Activated CD8-positive, alpha-beta memory T cell treated with anti-CD3 and anti-CD28 coated beads for 1 hour (primary cell): ENCODE data around the gene ZDHHC13.
"Not testable (repeated sequence)": the region's sequence is repeated elsewhere in the genome, so short reads cannot be mapped to it uniquely, and the experiment has no call there.

Source experiments
- DNase-seq, 2 donors: peaks; one replicate each; pipeline ENCODE4 v3.0.0-alpha.2; 2020; ENCODE audit warnings: low read depth in 1 of 2; ENCODE audit errors: extremely low read depth in 1 of 2

Gene ZDHHC13

DNA sequence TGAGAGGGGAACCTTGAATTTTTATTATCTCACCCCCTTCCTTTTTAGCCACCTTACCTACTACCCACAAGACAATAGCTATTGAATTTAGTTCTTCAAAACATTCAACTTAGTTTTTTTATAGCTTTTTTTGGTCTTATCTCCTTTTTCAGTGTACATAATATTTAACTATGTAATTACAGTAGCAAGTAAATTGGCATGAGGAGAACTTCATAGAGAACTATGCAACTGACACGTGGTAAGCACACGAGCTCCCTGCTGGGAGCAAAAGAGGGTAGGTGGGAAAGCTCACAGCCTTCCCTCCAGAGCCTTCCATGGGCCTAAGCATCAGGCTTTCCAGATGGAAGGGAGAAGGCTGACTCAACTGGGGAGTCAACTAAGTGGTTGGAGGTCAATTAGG, 22.1 kb upstream of the ZDHHC13 start:
- DNase-seq: no peak

DNA sequence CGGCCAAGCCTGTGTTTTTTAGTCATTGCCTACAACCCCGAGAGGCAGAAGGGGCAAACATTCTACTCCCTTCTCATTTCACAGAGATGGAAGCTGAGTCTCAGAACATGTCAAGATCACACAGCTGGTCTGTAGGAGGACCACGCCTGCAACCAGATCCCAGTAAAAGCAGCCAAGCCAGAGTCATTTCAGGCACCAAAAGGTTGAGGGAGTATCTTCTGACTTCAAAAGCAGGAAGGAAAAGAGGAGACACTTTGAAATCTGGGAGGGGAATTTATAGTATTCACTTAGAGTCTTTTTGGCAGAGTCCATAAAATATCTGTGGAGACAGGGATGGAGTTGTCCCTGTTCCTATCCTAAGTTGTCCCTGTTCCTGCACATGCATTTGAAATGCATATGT, 17.9 kb upstream of the ZDHHC13 start:
- DNase-seq: no peak

DNA sequence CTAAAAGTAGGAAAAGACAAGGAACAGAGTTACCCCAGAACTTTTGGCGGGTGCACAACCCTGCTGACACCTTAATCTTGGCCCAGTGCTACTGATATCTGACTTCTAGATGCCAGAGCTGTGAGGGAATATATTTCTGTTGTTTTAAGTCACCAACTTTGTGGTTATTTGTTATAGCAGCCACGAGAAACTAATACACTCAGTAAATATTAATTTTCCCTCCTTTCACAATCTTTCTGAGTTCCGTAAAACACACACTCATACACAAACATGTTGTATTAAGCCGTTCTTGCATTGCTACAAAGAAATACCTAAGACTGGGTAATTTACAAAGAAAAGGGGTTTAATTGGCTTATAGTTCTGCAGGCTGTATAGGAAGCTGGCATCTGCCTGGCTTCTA, 16.1 kb upstream of the ZDHHC13 start:
- DNase-seq: no peak

DNA sequence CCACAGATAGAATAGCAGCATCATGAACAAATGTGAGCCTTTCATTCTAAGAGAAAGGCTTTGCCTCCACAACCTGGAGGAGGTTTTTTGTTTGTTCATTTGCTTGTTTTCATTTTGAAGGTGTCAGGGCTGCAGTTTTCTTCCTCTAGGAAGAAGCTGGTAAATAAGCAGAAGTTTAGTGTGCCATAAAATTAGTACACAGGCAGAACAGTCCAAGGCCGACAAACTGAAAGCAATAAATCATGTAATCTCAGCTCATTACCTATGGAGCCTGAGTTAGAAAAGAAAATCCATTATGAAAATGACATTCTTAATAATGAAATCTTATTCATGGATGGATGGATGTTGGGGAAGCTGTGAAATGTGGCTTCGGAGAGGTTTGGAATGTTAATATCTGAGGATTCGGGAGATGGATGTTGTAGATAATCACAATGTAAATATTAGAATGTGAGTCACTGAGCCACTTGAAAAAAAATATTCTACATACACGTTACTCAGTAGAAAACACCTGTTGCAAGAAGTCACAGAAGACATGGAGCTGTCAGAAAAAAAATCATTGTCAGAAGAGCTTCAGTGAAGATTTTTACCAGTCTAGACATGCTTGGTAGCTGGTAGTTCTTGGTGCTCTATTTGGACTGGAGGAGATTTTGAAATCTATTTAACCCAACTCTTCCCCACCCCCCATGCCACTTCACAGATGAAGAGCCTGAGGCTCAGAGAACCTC, 15.0 kb upstream of the ZDHHC13 start:
- no peak for DNase-seq

DNA sequence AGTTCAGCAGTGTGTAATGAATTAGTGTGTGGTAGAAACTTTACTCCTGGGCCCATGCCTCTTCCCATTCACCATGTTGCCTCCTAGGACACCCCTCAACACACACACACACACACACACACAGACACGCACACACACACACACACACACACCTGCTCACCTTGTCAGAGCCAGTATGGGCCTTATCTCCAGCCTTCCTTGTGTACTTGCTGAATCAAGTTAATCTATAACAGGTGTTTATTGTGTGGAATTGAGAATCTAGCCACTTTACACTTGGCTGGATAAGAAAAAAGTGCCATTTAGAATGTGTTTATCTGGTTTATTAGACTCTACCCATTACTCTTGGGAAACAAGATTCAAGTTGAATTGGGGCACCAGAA, 14.5 kb upstream of the ZDHHC13 start:
- DNase-seq: no peak

GRCh38 chr11:19105011-19105410, 12.0 kb upstream of the ZDHHC13 start:
- no peak for DNase-seq

- DNase-seq: no peak
Measured at GRCh38 chr11:19107125-19107524, 9.8 kb upstream of the ZDHHC13 start.

DNA sequence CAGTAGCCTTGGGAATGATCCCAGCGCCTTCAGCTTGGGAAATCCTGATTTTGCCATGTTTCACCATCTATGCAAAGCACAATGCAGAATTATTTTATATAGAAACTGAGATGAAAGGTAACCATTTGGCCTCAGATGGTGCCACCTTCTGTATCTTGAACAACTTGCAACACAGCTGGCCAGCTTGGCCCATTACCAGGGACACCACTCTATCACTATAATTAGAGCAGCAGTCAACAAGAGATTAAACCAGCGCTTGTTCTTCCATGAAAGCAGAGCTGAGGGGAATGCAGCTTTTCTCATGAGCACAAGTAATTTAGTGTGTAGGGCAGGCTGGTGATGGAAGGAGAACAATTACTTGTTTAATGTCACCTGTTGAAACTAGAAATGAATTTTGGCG, 6.7 kb upstream of the ZDHHC13 start:
- DNase-seq: no peak

DNA sequence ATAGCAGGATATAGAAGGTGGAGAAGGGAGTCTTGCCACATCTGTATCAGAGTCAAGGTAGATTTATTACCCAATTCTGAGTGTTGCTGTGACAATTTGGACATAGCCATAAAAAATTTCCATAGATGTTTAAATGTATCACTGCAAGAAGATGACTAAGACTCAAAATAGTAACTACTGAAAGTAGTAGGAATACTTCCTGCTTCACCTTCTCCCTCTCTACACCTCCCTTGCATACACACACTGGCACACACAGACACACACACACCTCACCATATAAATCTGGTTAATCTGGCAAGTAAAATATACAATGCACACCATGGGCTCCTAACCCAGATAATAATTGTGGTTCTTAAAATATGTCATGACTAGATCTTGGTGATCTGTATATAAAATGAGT, 5.2 kb upstream of the ZDHHC13 start:
- DNase-seq: no peak

DNA sequence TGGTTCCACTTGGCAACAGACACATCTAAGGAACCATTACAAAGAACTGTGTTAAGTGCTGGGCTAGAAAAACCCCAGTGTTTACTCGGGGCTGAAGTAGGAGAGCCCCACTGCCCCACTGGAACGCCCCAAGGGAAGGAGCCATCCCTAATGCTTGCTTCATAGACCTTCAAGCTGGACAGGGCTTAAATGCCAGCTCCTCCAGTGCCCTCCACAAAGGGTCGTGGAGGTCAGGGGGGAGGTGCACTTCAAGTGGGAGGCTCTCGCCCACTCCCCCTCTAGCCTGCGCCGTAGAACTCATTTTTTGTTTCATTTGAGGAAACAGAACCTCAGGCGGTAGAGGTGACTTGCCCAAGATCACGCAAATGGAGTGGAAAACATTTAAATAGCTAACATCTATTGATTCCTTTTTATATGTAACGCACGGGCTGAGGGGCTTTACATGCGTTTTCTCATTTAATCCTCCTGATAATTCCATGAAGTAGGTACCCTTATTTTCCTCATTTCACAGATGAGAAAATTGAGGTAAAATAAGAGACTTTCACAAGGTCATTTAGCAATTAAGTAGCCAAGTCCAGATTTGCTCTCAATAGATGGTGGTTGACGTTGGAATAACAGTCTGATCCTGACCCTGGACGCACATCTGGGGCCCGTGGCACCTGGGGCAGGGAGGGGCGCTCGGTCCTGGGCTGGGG, 545 bp upstream of the ZDHHC13 start:
- DNase-seq: no peak

- DNase-seq: no peak
Measured at GRCh38 chr11:19117760-19118097, 761 bp downstream of the ZDHHC13 start.

DNA sequence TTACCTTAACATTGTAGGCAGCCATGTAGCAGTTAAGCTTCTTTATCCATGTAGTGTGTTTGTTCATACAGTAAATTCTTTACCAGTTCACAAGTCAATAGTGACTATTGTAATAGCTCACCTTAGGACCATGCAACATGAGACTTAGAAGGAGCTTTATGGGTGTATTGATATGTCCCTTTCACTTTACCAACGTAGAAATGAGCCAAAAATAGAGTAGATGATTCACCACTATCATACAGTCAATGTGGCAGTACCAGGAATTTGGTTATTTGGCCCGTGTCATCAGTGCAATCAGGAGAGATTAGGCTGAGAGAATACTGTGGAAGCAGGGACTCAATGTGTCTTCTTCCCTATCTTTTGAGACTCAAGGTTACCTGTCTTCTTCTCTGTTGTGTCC, 4.7 kb downstream of the ZDHHC13 start:
- no peak for DNase-seq

- DNase-seq: no peak
Measured at GRCh38 chr11:19122960-19123615, 6.1 kb downstream of the ZDHHC13 start.

- not testable (repeated sequence) for DNase-seq
Measured at GRCh38 chr11:19126562-19127325, 9.8 kb downstream of the ZDHHC13 start.

GRCh38 chr11:19134004-19134403, 17.0 kb downstream of the ZDHHC13 start:
- DNase-seq: no peak

DNA sequence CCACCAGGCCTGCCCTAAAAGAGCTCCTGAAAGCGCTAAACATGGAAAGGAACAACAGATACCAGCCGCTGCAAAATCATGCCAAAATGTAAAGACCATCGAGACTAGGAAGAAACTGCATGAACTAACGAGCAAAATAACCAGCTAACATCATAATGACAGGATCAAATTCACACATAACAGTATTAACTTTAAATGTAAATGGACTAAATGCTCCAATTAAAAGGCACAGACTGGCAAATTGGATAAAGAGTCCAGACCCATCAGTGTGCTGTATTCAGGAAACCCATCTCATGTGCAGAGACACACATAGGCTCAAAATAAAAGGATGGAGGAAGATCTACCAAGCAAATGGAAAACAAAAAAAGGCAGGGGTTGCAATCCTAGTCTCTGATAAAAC, 19.9 kb downstream of the ZDHHC13 start:
- DNase-seq: not testable (repeated sequence)

GRCh38 chr11:19145319-19145718, 28.4 kb downstream of the ZDHHC13 start:
- no peak for DNase-seq

GRCh38 chr11:19156892-19157291, 39.9 kb downstream of the ZDHHC13 start:
- DNase-seq: no peak

DNA sequence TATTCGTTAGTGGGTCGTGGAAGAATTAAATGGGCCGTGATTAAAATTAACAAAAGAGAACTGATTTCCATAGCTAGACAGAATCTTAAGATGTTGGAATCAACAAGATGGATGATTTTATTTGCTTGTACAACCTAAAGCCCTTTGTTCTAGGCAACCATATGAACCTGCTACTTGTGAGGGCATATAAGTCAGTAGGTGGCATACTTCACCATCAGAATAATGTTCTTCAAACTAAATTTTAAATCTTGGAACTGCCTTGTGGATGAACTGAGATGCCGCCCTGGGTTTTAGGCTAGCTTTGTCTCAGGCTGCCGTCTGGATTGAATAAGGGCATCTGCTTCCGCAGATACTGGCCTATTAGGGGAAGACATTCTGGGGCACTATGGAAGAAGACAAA, 43.9 kb downstream of the ZDHHC13 start:
- DNase-seq: no peak

GRCh38 chr11:19161651-19162050, 44.7 kb downstream of the ZDHHC13 start:
- DNase-seq: no peak

DNA sequence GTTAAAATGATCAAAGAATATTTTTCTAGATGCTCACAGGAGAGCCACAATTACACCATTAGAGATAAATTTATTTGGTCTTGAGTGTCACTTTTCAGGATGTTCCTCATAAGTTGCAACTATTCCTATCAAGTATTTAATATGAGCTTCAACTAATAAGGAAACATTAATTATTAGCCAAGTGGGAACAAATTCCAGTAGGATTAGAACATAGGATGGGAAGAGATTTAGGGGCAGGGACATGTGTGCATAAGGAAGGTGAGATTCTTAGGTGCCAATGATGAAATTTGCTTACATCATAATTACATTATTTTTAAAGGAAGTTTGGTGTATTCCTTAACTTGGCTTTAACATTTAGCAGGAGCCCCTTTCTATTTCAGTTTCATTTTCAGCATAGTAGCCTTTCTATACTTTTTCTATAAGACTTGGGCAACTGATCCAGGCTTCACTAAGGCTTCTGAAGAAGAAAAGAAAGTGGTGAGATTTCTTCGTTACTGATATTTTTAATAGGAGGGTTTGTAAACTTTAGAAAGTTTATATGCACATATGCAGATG, 46.1 kb downstream of the ZDHHC13 start:
- DNase-seq: no peak
